Gastroesophageal sphincter (tissue), 4 donors: ENCODE measurements around the gene MPZ. TPM values are rescaled to one million over a fixed set of nuclear protein-coding genes. Genes with fewer than 3 reads are reported as not detected.

Experiments
- ATAC-seq: fragments of 150-250 bp; one replicate; pipeline ENCODE4 v1.9.1; 2016; ENCODE audit warnings: mild to moderate bottlenecking, moderate library complexity
- H3K27ac ChIP-seq, 4 donors: fragments of 200-600 bp; sonication (generic) in 3 of 4; 1 replicate in 3 of 4; 2 replicates in 1 of 4; pipeline ENCODE4 v1.5.1; 2016 to 2019
- H3K27me3 ChIP-seq: fragments of 200-600 bp; sonication (generic); one replicate; pipeline ENCODE4 v1.5.1; 2019
- H3K36me3 ChIP-seq, 2 donors: fragments of 200-600 bp; sonication (generic); one replicate each; pipeline ENCODE4 v1.5.1; 2019; ENCODE audit warnings: control low read depth in 1 of 2
- H3K4me1 ChIP-seq, 3 donors: fragments of 200-600 bp; sonication (generic); 1 replicate in 2 of 3; 2 replicates in 1 of 3; pipeline ENCODE4 v1.5.1; 2016 to 2019; ENCODE audit warnings: control low read depth in 2 of 3
- H3K4me3 ChIP-seq, 2 donors: fragments of 200-600 bp; sonication (generic); one replicate each; pipeline ENCODE4 v1.5.1; 2019; ENCODE audit warnings: mild to moderate bottlenecking in 1 of 2, moderate library complexity in 1 of 2
- H3K9me3 ChIP-seq, 3 donors: fragments of 200-600 bp; sonication (generic); one replicate each; pipeline ENCODE4 v1.5.1; 2017 to 2019; ENCODE audit warnings: control low read depth in 2 of 3
- CTCF ChIP-seq, 4 experiments: fragments of 200-600 bp in 2 of 4; fragments of 450-650 bp in 2 of 4; sonication (generic) in 1 of 4; IDR thresholded peaks; one replicate each; pipeline ENCODE4 v1.5.1; 2017 to 2019; ENCODE audit warnings: antibody characterized with exemption in 4 of 4, mild to moderate bottlenecking in 2 of 4, moderate library complexity in 2 of 4
- EP300 ChIP-seq: sonication (generic); formaldehyde crosslinking; IDR thresholded peaks from one replicate; pipeline ENCODE4 v1.6.1; 2017; ENCODE audit warnings: antibody characterized with exemption, mild to moderate bottlenecking
- POLR2A ChIP-seq, 2 donors: fragments of 450-650 bp; IDR thresholded peaks; one replicate each; pipeline ENCODE4 v1.6.1; 2017; ENCODE audit warnings: antibody characterized with exemption in 2 of 2, mild to moderate bottlenecking in 2 of 2, moderate library complexity in 1 of 2
- POLR2AphosphoS5 ChIP-seq: sonication (generic); formaldehyde crosslinking; IDR thresholded peaks from one replicate; pipeline ENCODE4 v1.6.1; 2017; ENCODE audit warnings: antibody characterized with exemption
- WGBS, 2 donors: methylation state at CpG; one replicate each; pipeline ENCODE4 v1.1.5; 2018; ENCODE audit warnings: low coverage in 1 of 2; 5-methylcytosine and 5-hydroxymethylcytosine counted together
- total RNA-seq, 4 donors: library from RNA; depleted of rRNA; stranded (reverse); fragments of >200 nt; gene quantifications; one replicate each; pipeline ENCODE4 v1.1.0, GENCODE V29; 2016

Gene MPZ
- total RNA-seq, 4 donors from 2014 or later = 5.3 to 18.7 (median 9.4) TPM

GRCh38 chr1:161274874-161275273 is 34.9 kb downstream of the MPZ start:
- H3K27me3 ChIP-seq = no peaks in the 10 kb centered on the region
- no peak overlapping the region for H3K4me3 ChIP-seq
- TF ChIP-seq CTCF (IDR thresholded peaks at IDR 0.05) (no peak), EP300 (no peak), POLR2AphosphoS5 (no peak), POLR2A (IDR thresholded peaks at IDR 0.05) (no peak)
- H3K9me3 ChIP-seq = no peaks in the 10 kb centered on the region
- ATAC-seq = no peak
- no peaks in the 10 kb centered on the region for H3K36me3 ChIP-seq
- H3K27ac ChIP-seq = no peak overlapping the region
- peaks cover 0 to 10% (median 0%) of the 10 kb centered on the region in 3 donors for H3K4me1 ChIP-seq
- 40% methylated on average over 1 of the region's 3 CpGs; no CpG with 5 or more reads in 1 of the 2 donors for whole genome bisulfite sequencing, 2 donors

DNA sequence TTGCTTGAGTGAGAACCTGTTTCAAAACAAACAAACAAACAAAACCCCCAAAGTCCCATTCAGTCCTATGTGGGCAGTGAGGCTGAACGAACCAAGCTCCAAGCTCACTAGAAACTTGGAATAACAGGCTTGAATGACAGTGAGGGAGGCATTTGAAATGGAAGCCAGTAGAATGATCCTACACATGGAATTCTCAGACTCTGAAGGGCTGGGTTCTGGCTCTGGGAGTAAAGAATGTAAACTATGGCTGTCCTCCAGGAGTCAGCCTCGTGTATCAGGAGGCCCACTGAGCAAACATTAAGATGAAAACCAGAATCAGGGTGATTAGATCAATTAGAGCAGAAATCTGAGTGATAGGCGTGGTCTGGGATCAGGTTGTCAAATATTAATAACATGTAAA is 36.4 kb downstream of the MPZ start:
- H3K36me3 ChIP-seq = no peaks in the 10 kb centered on the region
- no peak overlapping the region for H3K27ac ChIP-seq
- 23 to 46% methylated on average over 2 to 3 of the region's 3 CpGs for WGBS, 2 donors
- H3K9me3 ChIP-seq = no peaks in the 10 kb centered on the region
- TF ChIP-seq POLR2AphosphoS5 (no peak), POLR2A (IDR thresholded peaks at IDR 0.05) (no peak)
- peaks cover 0 to 10% (median 0%) of the 10 kb centered on the region in 3 donors for H3K4me1 ChIP-seq
- H3K4me3 ChIP-seq = no peak overlapping the region
- no peaks in the 10 kb centered on the region for H3K27me3 ChIP-seq
- ATAC-seq = no peak

DNA sequence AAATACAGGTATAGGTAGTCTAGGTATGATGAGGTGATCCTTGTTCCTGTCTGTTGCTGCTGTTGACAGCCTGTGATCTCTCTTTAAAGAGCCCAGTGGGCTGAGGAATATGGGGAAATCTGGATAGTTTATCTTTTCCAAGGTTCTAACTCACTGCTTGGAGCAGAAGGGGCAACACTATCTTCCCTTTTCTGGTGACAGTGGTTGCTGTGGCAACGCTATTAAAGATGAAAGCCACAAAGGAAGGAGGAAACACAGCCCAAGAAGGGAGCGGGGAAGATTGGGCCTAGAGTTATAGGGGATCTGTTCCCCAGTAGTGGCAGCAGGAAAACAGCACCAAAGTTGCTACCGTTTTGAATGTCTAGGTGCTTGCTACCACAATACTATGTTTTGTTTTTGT is 42.4 kb downstream of the MPZ start:
- ATAC-seq = no peak
- Histone ChIP-seq H3K4me1 (peaks cover 0 to 20% (median 7%) of the 10 kb centered on the region in 3 donors), H3K27ac (peak overlapping the region in 3 of 4 donors; percentile 7 to 51 (median 32)), H3K36me3 (no peaks in the 10 kb centered on the region), H3K9me3 (no peaks in the 10 kb centered on the region), H3K27me3 (no peaks in the 10 kb centered on the region), H3K4me3 (no peak overlapping the region)
- WGBS, 2 donors = 57 to 68% methylated on average over 3 of the region's 3 CpGs
- TF ChIP-seq POLR2AphosphoS5 (no peak), CTCF (IDR thresholded peaks at IDR 0.05) (no peak), EP300 (no peak), POLR2A (IDR thresholded peaks at IDR 0.05) (no peak)

DNA sequence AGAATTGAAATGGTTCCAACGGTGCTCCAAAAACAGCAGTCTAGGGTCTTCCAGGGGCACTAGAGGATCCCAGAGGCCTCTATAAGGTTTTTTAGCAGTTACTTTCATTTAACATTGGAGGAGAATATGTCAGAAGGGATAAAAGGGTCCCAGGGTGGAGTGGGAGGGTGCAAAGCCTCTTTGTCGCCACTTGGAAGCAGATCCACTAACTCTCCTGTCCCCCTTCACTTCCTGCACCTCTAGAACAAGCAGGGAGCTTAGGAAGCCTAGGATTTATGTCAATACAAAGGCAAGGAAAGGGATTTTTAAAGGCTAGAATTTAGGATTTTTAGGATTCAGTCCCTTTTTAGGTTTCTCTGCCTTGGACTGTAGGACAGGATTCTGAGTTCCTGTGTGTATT is 42.9 kb downstream of the MPZ start:
- ATAC-seq = no peak

DNA sequence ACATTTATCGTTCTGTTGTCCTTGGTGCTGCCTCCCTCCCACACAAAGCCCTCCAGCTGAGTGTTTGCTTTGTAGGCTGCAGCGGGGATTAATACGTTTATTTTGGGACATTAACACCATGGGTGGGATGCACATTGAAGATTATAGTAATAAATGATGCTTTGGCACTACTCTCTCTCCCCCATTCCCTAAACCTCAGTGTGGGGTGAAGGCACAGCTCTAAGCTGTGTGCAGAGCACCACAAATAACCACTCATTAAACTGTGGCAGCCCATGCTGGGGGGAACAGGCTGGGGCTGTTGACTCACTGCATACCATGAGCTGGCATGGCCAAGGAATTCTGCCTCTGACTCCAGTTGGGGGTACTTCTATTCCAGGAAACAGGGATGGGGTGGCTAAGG is 43.6 kb downstream of the MPZ start:
- no peak for TF ChIP-seq POLR2AphosphoS5
- TF ChIP-seq POLR2A (IDR thresholded peaks at IDR 0.05) = no peak
- no peak for TF ChIP-seq EP300
- TF ChIP-seq CTCF (IDR thresholded peaks at IDR 0.05) = no peak
- no peaks in the 10 kb centered on the region for H3K36me3 ChIP-seq
- H3K4me3 ChIP-seq = no peak overlapping the region
- peak overlapping the region in 3 of 4 donors; percentile 7 to 35 (median 32) for H3K27ac ChIP-seq
- H3K27me3 ChIP-seq = peaks cover 5% of the 10 kb centered on the region
- no peaks in the 10 kb centered on the region for H3K9me3 ChIP-seq
- H3K4me1 ChIP-seq = peaks cover 0 to 28% (median 7%) of the 10 kb centered on the region in 3 donors
- 28% methylated on average over 3 of the region's 3 CpGs; no CpG with 5 or more reads in 1 of the 2 donors for WGBS, 2 donors
- no peak for ATAC-seq

More for the DNA sequence above, 42.9 kb downstream of the MPZ start:
- TF ChIP-seq EP300 (no peak), POLR2AphosphoS5 (no peak), POLR2A (IDR thresholded peaks at IDR 0.05) (no peak), CTCF (IDR thresholded peaks at IDR 0.05) (no peak)
- H3K4me3 ChIP-seq = no peak overlapping the region
- peaks cover 0 to 21% (median 7%) of the 10 kb centered on the region in 3 donors for H3K4me1 ChIP-seq
- no peaks in the 10 kb centered on the region for H3K36me3 ChIP-seq
- 13 to 55% methylated on average over 1 to 2 of the region's 2 CpGs for WGBS, 2 donors
- no peaks in the 10 kb centered on the region for H3K27me3 ChIP-seq
- H3K27ac ChIP-seq = peak overlapping the region in 3 of 4 donors; percentile 7 to 51 (median 32)
- no peaks in the 10 kb centered on the region for H3K9me3 ChIP-seq
